GM12878 (cell line): ENCODE measurements around the gene MRPL42. TPM values are rescaled to one million over a fixed set of nuclear protein-coding genes. Genes with fewer than 3 reads are reported as not detected.

Source experiments
- ATAC-seq: fragments of 200-7000 bp; cut with Tn5 transposase; 3 replicates; pipeline ENCODE4 v1.9.1; 2020; ENCODE audit warnings: mild to moderate bottlenecking, moderate library complexity
- BruUV-seq: library from RNA; stranded (reverse); fragments of 400-500 nt; replicated peaks from 2 replicates; lab custom pipeline; 2021; lab: Mats Ljungman, UMichigan
- CTCF ChIA-PET: fragments of 300-600 bp; sonication (Branson Sonifier 250); formaldehyde crosslinking; extraction: SDS; loops from one replicate; lab custom pipeline; 2021; ENCODE audit warnings: inconsistent platforms; lab: Yijun Ruan, JAX
- POLR2A ChIA-PET: fragments of 350-600 bp; formaldehyde crosslinking; extraction: SDS; loops from one replicate; lab custom pipeline; 2021; ENCODE audit warnings: inconsistent platforms; lab: Charles Lee
- RAD21 ChIA-PET: fragments of 300-600 bp; sonication (Branson Sonifier 250); formaldehyde crosslinking; loops from one replicate; lab custom pipeline; 2023; ENCODE audit warnings: antibody characterized with exemption; ENCODE audit not compliant: unreplicated experiment; lab: Charles Lee
- SMC1A ChIA-PET: fragments of 300-600 bp; sonication (Branson Sonifier 250); formaldehyde crosslinking; loops from one replicate; lab custom pipeline; 2023; ENCODE audit not compliant: unreplicated experiment, uncharacterized antibody; lab: Charles Lee
- DNase-seq: peaks from one replicate; pipeline ENCODE4 v3.0.0-alpha.2; 2011; ENCODE audit warnings: low read depth, low spot score
- FAIRE-seq: peaks from 3 replicates; lab custom pipeline; 2011; peaks lifted over from hg19 to GRCh38; lab: Jason Lieb, UNC
- H2AFZ ChIP-seq: 2 replicates; pipeline ENCODE4 v1.6.0; 2011; ENCODE audit warnings: low read depth, low read length, control low read depth; ENCODE audit not compliant: control insufficient read depth
- H3K27ac ChIP-seq: 2 replicates; pipeline ENCODE4 v1.5.1; 2011; ENCODE audit warnings: control low read depth; ENCODE audit not compliant: control insufficient read depth, insufficient read depth
- H3K27me3 ChIP-seq, 2 experiments: replicated peaks in 1 of 2; 2 replicates each; pipeline versions ENCODE4 v1.6.0 to v1.6.1; 2011; ENCODE audit warnings: low read length in 1 of 2; ENCODE audit not compliant: control insufficient read depth in 2 of 2, insufficient read depth in 2 of 2
- H3K36me3 ChIP-seq, 2 experiments: 2 replicates each; pipeline ENCODE4 v1.5.1; 2011; ENCODE audit warnings: low read length in 1 of 2; ENCODE audit not compliant: control insufficient read depth in 2 of 2, insufficient read depth in 2 of 2
- H3K4me1 ChIP-seq: 2 replicates; pipeline ENCODE4 v1.6.1; 2011; ENCODE audit warnings: mild to moderate bottlenecking, low read length, moderate library complexity, mixed read lengths; ENCODE audit not compliant: control insufficient read depth, insufficient read depth
- H3K4me2 ChIP-seq: 2 replicates; pipeline ENCODE4 v1.6.0; 2011; ENCODE audit warnings: control low read depth; ENCODE audit not compliant: control insufficient read depth, insufficient read depth
- H3K4me3 ChIP-seq: fragments of 200-600 bp; sonication (generic); 2 replicates; pipeline ENCODE4 v1.5.1; 2016
- H3K79me2 ChIP-seq: 2 replicates; pipeline ENCODE4 v1.6.0; 2011; ENCODE audit warnings: low read length; ENCODE audit not compliant: control insufficient read depth, insufficient read depth
- H3K9ac ChIP-seq: 2 replicates; pipeline ENCODE4 v1.8.0; 2011; ENCODE audit warnings: low read length, control low read depth, mixed read lengths; ENCODE audit not compliant: control insufficient read depth, insufficient read depth
- H3K9me3 ChIP-seq: replicated peaks from 3 replicates; pipeline ENCODE4 v1.5.1; 2011; ENCODE audit warnings: mild to moderate bottlenecking, low read length; ENCODE audit not compliant: control insufficient read depth, insufficient read depth
- H4K20me1 ChIP-seq: 2 replicates; pipeline ENCODE4 v1.6.0; 2011; ENCODE audit not compliant: control insufficient read depth, insufficient read depth
- BACH1 ChIP-seq: fragments of 450-650 bp; IDR thresholded peaks from 2 replicates; pipeline ENCODE4 v1.6.1; 2017; ENCODE audit warnings: mild to moderate bottlenecking, borderline replicate concordance
- FOS ChIP-seq: IDR thresholded peaks from 3 replicates; pipeline ENCODE4 v1.6.1; 2011; ENCODE audit warnings: borderline replicate concordance; ENCODE audit not compliant: insufficient read length; ENCODE audit errors: extremely low read depth
- HCFC1 ChIP-seq: fragments of 150-350 bp; IDR thresholded peaks from 2 replicates; pipeline ENCODE4 v1.6.1; 2014; ENCODE audit warnings: low read length
- NFYB ChIP-seq: IDR thresholded peaks from 2 replicates; pipeline ENCODE4 v1.6.1; 2011; ENCODE audit warnings: low read depth, mild to moderate bottlenecking, low read length, improper control_type of control experiment, moderate library complexity; ENCODE audit not compliant: insufficient read depth
- POU2F2 ChIP-seq: IDR thresholded peaks from 3 replicates; pipeline ENCODE4 v1.6.1; 2011; ENCODE audit warnings: low read depth, mild to moderate bottlenecking, low read length, borderline replicate concordance
- STAT1 ChIP-seq: fragments of 450-650 bp; conservative IDR thresholded peaks from 2 replicates; pipeline ENCODE4 v1.6.1; 2014; ENCODE audit warnings: antibody characterized with exemption, mild to moderate bottlenecking
- SUPT20H ChIP-seq: IDR thresholded peaks from 2 replicates; pipeline ENCODE4 v1.6.1; 2011; ENCODE audit warnings: low read depth, mild to moderate bottlenecking, low read length, moderate library complexity, borderline replicate concordance; ENCODE audit not compliant: control insufficient read depth
- ZBED1 ChIP-seq: IDR thresholded peaks from 2 replicates; pipeline ENCODE4 v1.6.1; 2016; ENCODE audit warnings: borderline replicate concordance
- WGBS: methylation state at CpG from one replicate; pipeline ENCODE4 v1.1.6; 2016; ENCODE audit warnings: low lambda C conversion rate; ENCODE audit not compliant: insufficient replicate concordance, insufficient coverage; ENCODE audit errors: missing lambda C conversion rate; 5-methylcytosine and 5-hydroxymethylcytosine counted together
- in situ Hi-C: fragments of 300-500 bp; cut with MboI; formaldehyde crosslinking; loops from 9 replicates; pipeline ENCODE4 v1.14.3; 2018; ENCODE audit warnings: mixed read lengths
- intact Hi-C: fragments of 100-400 bp; cut with micrococcal nuclease; formaldehyde crosslinking; loops from one replicate; pipeline ENCODE4 v1.14.2; 2022; ENCODE audit not compliant: unreplicated experiment
- polyA plus RNA-seq, 11 experiments: library from polyadenylated mRNA; depleted of rRNA in 4 of 11; unstranded in 6 of 11; stranded (reverse) in 5 of 11; fragments of >200 nt; fragmentation: Nextera tagmentation in 4 of 11; fragmentation: Illumina TruSeq in 1 of 11; extraction: Ambion mirVana in 4 of 11; extraction: Trizol in 1 of 11; gene quantifications; 1 replicate in 1 of 11; 2 replicates in 10 of 11; pipeline versions ENCODE4 v1.2.1 to v1.2.3, GENCODE V29; 2011 to 2016; ENCODE audit warnings: inconsistent platforms in 2 of 11, missing spikeins in 2 of 11, low read depth in 1 of 11
- total RNA-seq, 4 experiments: library from RNA; depleted of rRNA in 3 of 4; stranded (reverse); fragments of >200 nt in 3 of 4; fragmentation: Illumina TruSeq in 1 of 4; extraction: Trizol in 1 of 4; gene quantifications; 2 replicates each; pipeline versions ENCODE4 v1.2.1 to v1.2.3, GENCODE V29; 2013 to 2021

MRPL42 gene
- total and polyA plus RNA-seq, 10 of the 15 experiments (the other 5 are each of a cell fraction or from before 2014, with no cell fraction given), result 65.1 to 427 (median 126) TPM

GRCh38 chr12:93466625-93467350 is 526 bp upstream of the MRPL42 start:
- Histone ChIP-seq H3K9me3 (no peaks in the 10 kb centered on the region), H3K4me1 (peaks cover 3% of the 10 kb centered on the region; the same call in 1 of the 2 replicates), H4K20me1 (no peaks in the 10 kb centered on the region), H3K4me2 (peak overlapping the region; percentile 89; the same call in 1 of the 2 replicates), H3K79me2 (peaks cover 37% of the 10 kb centered on the region), H3K27ac (no peak overlapping the region; the same call in 1 of the 2 replicates), H3K36me3 (no peaks in the 10 kb centered on the region; a peak in 1 of 4 replicates), H3K9ac (no peak overlapping the region)
- ChIA-PET POLR2A (interaction anchor here (0.5 to 0.6 kb wide), 4 partner anchors 46 to 450 kb away, joined by 3 to 6 read pairs (median 4); no protein-coding TSS in a partner anchor), RAD21 (interaction anchor here (0.6 to 1.9 kb wide), 6 partner anchors 30 to 658 kb away, joined by 3 to 15 read pairs (median 4); no protein-coding TSS in a partner anchor), SMC1A (interaction anchor here (0.8 to 2.0 kb wide), 4 partner anchors 21 to 46 kb away, joined by 3 to 10 read pairs (median 4); no protein-coding TSS in a partner anchor), CTCF (interaction anchor here (1.0 to 2.3 kb wide), 13 partner anchors 12 to 479 kb away, joined by 3 to 12 read pairs (median 6); partner anchors contain the start of gene UBE2N)
- WGBS, result 69% methylated on average over 9 of the region's 9 CpGs
- no peak for ATAC-seq
- intact Hi-C loops (loop anchor here (1.0 kb wide), 1 partner anchor 25 kb away; the partner anchor contains the start of gene UBE2N), in situ Hi-C loops (no loop called here)
- DNase-seq, result no peak
- no peak for FAIRE-seq
- TF ChIP-seq STAT1 (no peak), BACH1 (no peak), ZBED1 (no peak), FOS (no peak), HCFC1 (no peak), NFYB (no peak), POU2F2 (no peak), SUPT20H (no peak)
- TF ChIP-seq, all 136 proteins: peak for 0
- no TSS peak for BruUV-seq
- Histone ChIP-seq H3K27me3 (no peaks in the 10 kb centered on the region), H2AFZ (peak overlapping the region; percentile 100), H3K4me3 (no peak overlapping the region; the same call in 1 of the 2 replicates)
